HL-60 (cell line): Measurements from ENCODE around the gene SSX2IP.

Source experiments
- DNase-seq, 2 experiments: peaks; one replicate each; pipeline ENCODE4 v3.0.0-alpha.2; 2010 to 2020; ENCODE audit warnings: low read depth in 1 of 2, low spot score in 1 of 2
- H3K27ac ChIP-seq: fragments of 250-450 bp; sonication (Bioruptor Pico); replicated peaks from 2 replicates; pipeline ENCODE4 v1.5.1; 2020; ENCODE audit warnings: mild to moderate bottlenecking, moderate library complexity
- H3K27me3 ChIP-seq: fragments of 250-450 bp; sonication (Bioruptor Pico); 2 replicates; pipeline ENCODE4 v1.5.1; 2021; ENCODE audit warnings: mild to moderate bottlenecking, moderate library complexity; ENCODE audit not compliant: insufficient read depth, poor library complexity, severe bottlenecking
- H3K4me3 ChIP-seq: replicated peaks from 2 replicates; pipeline ENCODE4 v1.5.1; 2011; ENCODE audit warnings: mild to moderate bottlenecking, control low read depth, low read length; ENCODE audit not compliant: insufficient read depth
- GABPA ChIP-seq: IDR thresholded peaks from 2 replicates; pipeline ENCODE4 v1.6.1; 2012; ENCODE audit warnings: low read depth
- POLR2AphosphoS5 ChIP-seq: IDR thresholded peaks from 2 replicates; pipeline ENCODE4 v1.6.1; 2012; ENCODE audit warnings: low read depth
- SPI1 ChIP-seq: IDR thresholded peaks from 2 replicates; pipeline ENCODE4 v1.6.1; 2012; ENCODE audit warnings: low read depth, mild to moderate bottlenecking, borderline replicate concordance
- TF ChIP-seq, protein P1 (sequence below): IDR thresholded peaks from 2 replicates; pipeline ENCODE4 v1.6.1; 2012; ENCODE audit warnings: low read depth; ENCODE audit not compliant: insufficient replicate concordance
- TF ChIP-seq, protein P2 (sequence below): IDR thresholded peaks from one replicate; pipeline ENCODE4 v1.5.1; 2011; ENCODE audit warnings: low read length, control low read depth, inconsistent platforms; ENCODE audit not compliant: insufficient read depth

SSX2IP gene

DNA sequence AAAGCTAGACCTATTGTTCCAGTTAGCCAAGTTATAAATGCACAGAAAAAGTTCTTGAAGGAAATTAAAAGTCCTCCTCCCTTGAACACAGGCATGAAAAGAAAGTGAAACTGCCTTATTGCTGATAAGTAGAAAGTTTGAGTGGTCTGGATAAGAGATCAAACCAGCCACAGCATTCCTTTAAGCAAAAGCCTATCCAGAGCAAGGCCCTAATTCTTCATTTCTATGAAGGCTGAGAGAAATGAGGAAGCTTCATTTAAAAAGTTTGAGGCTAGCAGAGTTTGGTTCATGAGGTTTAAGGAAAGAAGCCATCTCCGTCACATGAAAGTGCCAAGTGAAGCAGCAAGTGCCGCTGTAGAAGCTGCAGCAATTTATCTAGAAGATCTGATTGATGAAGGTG lies 2.7 kb upstream of the SSX2IP start:
- no peak overlapping the region for H3K4me3 ChIP-seq
- peak in 1 of 2 experiments; percentile 14 for DNase-seq
- no peak for TF ChIP-seq SPI1
- no peak for TF ChIP-seq GABPA
- TF ChIP-seq, protein P1, sequence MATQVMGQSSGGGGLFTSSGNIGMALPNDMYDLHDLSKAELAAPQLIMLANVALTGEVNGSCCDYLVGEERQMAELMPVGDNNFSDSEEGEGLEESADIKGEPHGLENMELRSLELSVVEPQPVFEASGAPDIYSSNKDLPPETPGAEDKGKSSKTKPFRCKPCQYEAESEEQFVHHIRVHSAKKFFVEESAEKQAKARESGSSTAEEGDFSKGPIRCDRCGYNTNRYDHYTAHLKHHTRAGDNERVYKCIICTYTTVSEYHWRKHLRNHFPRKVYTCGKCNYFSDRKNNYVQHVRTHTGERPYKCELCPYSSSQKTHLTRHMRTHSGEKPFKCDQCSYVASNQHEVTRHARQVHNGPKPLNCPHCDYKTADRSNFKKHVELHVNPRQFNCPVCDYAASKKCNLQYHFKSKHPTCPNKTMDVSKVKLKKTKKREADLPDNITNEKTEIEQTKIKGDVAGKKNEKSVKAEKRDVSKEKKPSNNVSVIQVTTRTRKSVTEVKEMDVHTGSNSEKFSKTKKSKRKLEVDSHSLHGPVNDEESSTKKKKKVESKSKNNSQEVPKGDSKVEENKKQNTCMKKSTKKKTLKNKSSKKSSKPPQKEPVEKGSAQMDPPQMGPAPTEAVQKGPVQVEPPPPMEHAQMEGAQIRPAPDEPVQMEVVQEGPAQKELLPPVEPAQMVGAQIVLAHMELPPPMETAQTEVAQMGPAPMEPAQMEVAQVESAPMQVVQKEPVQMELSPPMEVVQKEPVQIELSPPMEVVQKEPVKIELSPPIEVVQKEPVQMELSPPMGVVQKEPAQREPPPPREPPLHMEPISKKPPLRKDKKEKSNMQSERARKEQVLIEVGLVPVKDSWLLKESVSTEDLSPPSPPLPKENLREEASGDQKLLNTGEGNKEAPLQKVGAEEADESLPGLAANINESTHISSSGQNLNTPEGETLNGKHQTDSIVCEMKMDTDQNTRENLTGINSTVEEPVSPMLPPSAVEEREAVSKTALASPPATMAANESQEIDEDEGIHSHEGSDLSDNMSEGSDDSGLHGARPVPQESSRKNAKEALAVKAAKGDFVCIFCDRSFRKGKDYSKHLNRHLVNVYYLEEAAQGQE: no peak
- TF ChIP-seq, protein P2, sequence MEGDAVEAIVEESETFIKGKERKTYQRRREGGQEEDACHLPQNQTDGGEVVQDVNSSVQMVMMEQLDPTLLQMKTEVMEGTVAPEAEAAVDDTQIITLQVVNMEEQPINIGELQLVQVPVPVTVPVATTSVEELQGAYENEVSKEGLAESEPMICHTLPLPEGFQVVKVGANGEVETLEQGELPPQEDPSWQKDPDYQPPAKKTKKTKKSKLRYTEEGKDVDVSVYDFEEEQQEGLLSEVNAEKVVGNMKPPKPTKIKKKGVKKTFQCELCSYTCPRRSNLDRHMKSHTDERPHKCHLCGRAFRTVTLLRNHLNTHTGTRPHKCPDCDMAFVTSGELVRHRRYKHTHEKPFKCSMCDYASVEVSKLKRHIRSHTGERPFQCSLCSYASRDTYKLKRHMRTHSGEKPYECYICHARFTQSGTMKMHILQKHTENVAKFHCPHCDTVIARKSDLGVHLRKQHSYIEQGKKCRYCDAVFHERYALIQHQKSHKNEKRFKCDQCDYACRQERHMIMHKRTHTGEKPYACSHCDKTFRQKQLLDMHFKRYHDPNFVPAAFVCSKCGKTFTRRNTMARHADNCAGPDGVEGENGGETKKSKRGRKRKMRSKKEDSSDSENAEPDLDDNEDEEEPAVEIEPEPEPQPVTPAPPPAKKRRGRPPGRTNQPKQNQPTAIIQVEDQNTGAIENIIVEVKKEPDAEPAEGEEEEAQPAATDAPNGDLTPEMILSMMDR: no peak
- no peak for TF ChIP-seq POLR2AphosphoS5
- no peaks in the 10 kb centered on the region for H3K27me3 ChIP-seq
- H3K27ac ChIP-seq: peak overlapping the region; percentile 49

DNA sequence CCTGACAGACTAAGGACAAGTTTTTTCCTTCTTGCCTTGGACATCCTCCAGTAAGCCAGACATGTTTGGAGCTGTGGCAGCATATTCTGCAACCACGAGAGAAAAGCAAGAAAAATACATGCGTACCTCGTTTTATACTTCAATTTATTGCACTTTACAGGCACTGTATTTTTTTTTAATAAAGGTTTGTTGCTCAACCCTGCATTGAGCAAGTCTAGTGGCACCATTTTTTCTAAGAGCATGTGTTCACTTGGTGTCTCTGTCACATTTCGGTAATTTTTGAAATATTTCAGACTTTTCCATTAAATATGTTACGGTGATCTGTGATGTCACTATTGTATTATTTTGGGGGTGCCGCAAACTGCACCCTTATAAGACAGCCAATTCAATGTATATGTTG lies 2.1 kb upstream of the SSX2IP start:
- no peaks in the 10 kb centered on the region for H3K27me3 ChIP-seq
- no peak overlapping the region for H3K4me3 ChIP-seq
- TF ChIP-seq, protein P1: no peak
- TF ChIP-seq GABPA: no peak
- TF ChIP-seq POLR2AphosphoS5: no peak
- TF ChIP-seq, protein P2: no peak
- no peak for TF ChIP-seq SPI1
- no peak for DNase-seq
- H3K27ac ChIP-seq: no peak overlapping the region

DNA sequence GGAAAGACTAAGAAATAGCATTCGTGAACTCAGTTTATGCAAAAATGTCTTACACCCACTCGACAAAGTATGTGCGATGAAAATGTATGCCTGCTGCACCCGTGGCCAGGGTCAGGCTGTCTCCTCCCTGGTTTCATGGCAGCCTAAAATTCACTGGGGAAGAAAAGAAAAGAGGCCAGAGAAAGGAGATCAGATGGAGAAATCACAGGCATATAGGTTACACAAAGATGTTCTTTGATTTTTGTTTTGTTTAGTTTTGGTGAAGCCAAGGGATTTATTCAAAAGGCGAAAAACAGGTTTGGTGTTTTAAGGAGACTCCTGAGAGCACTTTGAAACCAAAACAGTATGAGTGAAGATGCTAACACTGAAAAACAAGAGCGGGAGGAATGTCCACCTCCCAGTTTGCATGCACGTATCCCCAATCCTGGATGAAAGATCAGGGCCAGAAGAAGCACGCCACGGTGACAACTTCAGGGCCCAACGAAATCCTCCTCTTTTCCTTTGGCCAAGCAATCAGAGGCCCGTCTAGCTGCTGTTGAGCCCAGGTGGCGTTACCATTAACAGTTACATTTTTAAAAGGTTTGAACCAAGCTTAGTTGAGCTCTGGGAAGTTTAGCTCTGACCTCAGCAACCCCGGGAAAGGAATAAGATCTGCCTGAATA lies 992 bp upstream of the SSX2IP start:
- Histone ChIP-seq H3K27ac (peak overlapping the region; percentile 87), H3K27me3 (no peaks in the 10 kb centered on the region), H3K4me3 (peak overlapping the region; percentile 77)
- TF ChIP-seq, protein P2: no peak
- TF ChIP-seq GABPA: no peak
- no peak for DNase-seq
